WTC11 (cell line): ENCODE results near the gene VAV2.

Experiments used
- CTCF ChIP-seq: fragments of 200-600 bp; IDR thresholded peaks from 2 replicates; pipeline ENCODE4 v1.8.0; 2022; ENCODE audit warnings: antibody characterized with exemption
- NR3C1 ChIP-seq: sonication (generic); formaldehyde crosslinking; conservative IDR thresholded peaks from 2 replicates; pipeline ENCODE4 v1.8.1; 2023; ENCODE audit warnings: low read depth, mild to moderate bottlenecking, missing genetic modification reagents
- PRRX2 ChIP-seq: fragments of 250-450 bp; sonication (Bioruptor Pico); IDR thresholded peaks from 2 replicates; pipeline ENCODE4 v1.8.0; 2021; ENCODE audit warnings: mild to moderate bottlenecking

GRCh38 chr9:134028575-134029247, 36.6 kb upstream of the VAV2 start:
- no peak for TF ChIP-seq NR3C1 (CRISPR knock-in tag)
- TF ChIP-seq CTCF, result no peak
- no peak for TF ChIP-seq PRRX2 (CRISPR knock-in tag)
